PC-3 (cell line): ENCODE results near the gene CYB5D1. TPM values are rescaled to one million over a fixed set of nuclear protein-coding genes. Genes with fewer than 3 reads are reported as not detected.

ENCODE experiments used
- ATAC-seq: fragments of 200-7000 bp; cut with Tn5 transposase; 2 replicates; pipeline ENCODE4 v1.9.1; 2020; ENCODE audit warnings: mild to moderate bottlenecking, moderate library complexity
- BruUV-seq: library from RNA; stranded (reverse); fragments of 400-500 nt; replicated peaks from 2 replicates; lab custom pipeline; 2021; lab: Mats Ljungman, UMichigan
- CTCF ChIA-PET: fragments of 300-600 bp; sonication (Branson Sonifier 250); formaldehyde crosslinking; loops from one replicate; lab custom pipeline; 2022; ENCODE audit warnings: antibody characterized with exemption; lab: Charles Lee
- POLR2A ChIA-PET: fragments of 300-600 bp; sonication (Branson Sonifier 250); formaldehyde crosslinking; loops from one replicate; lab custom pipeline; 2022; ENCODE audit warnings: antibody characterized with exemption; ENCODE audit not compliant: unreplicated experiment; lab: Charles Lee
- DNase-seq: peaks from one replicate; pipeline ENCODE4 v3.0.0-alpha.2; 2015
- H2AFZ ChIP-seq: fragments of 300-600 bp; sonication (generic); 2 replicates; pipeline ENCODE4 v1.6.0; 2016; ENCODE audit warnings: antibody characterized with exemption, low read length
- H3F3A ChIP-seq: fragments of 300-600 bp; sonication (generic); one replicate; pipeline ENCODE4 v1.6.0; 2017; ENCODE audit warnings: antibody characterized with exemption, low read length, control low read depth, mild to moderate bottlenecking; ENCODE audit not compliant: unreplicated experiment
- H3K27ac ChIP-seq: fragments of 300-600 bp; sonication (generic); 2 replicates; pipeline ENCODE4 v1.5.1; 2016; ENCODE audit warnings: mild to moderate bottlenecking, low read length
- H3K27me3 ChIP-seq: fragments of 300-600 bp; sonication (generic); 2 replicates; pipeline ENCODE4 v1.6.1; 2016; ENCODE audit warnings: low read length, mixed read lengths
- H3K36me3 ChIP-seq: fragments of 300-600 bp; sonication (generic); 2 replicates; pipeline ENCODE4 v1.6.1; 2016; ENCODE audit warnings: low read depth, mixed run types, low read length, mixed read lengths
- H3K4me1 ChIP-seq: fragments of 300-600 bp; sonication (generic); 2 replicates; pipeline ENCODE4 v1.5.1; 2016; ENCODE audit warnings: low read length; ENCODE audit not compliant: insufficient read depth
- H3K4me2 ChIP-seq: fragments of 300-600 bp; sonication (generic); 2 replicates; pipeline ENCODE4 v1.6.0; 2016; ENCODE audit warnings: low read length
- H3K4me3 ChIP-seq: fragments of 300-600 bp; sonication (generic); 2 replicates; pipeline ENCODE4 v1.5.1; 2016; ENCODE audit warnings: mild to moderate bottlenecking, low read length, mixed read lengths
- H3K79me2 ChIP-seq: fragments of 300-600 bp; sonication (generic); 2 replicates; pipeline ENCODE4 v1.6.1; 2017; ENCODE audit warnings: low read length, mixed read lengths
- H3K9ac ChIP-seq: fragments of 300-600 bp; sonication (generic); 2 replicates; pipeline ENCODE4 v1.6.0; 2016; ENCODE audit warnings: mild to moderate bottlenecking, low read length
- H3K9me2 ChIP-seq: fragments of 300-600 bp; sonication (generic); replicated peaks from 2 replicates; pipeline ENCODE4 v1.6.1; 2016; ENCODE audit warnings: mixed run types, low read length, mixed read lengths
- H3K9me3 ChIP-seq: fragments of 300-600 bp; sonication (generic); 2 replicates; pipeline ENCODE4 v1.6.1; 2016; ENCODE audit warnings: low read length, mixed read lengths
- H4K20me1 ChIP-seq: fragments of 300-600 bp; sonication (generic); 2 replicates; pipeline ENCODE4 v1.6.1; 2016; ENCODE audit warnings: low read length, mixed read lengths
- CTCF ChIP-seq: fragments of 300-600 bp; sonication (generic); conservative IDR thresholded peaks from 2 replicates; pipeline ENCODE4 v1.5.1; 2017; ENCODE audit warnings: antibody characterized with exemption, low read depth, mild to moderate bottlenecking, low read length
- EZH2 ChIP-seq: fragments of 300-600 bp; sonication (generic); IDR thresholded peaks from one replicate; pipeline ENCODE4 v1.6.1; 2017; ENCODE audit warnings: antibody characterized with exemption, mild to moderate bottlenecking, low read length; ENCODE audit not compliant: unreplicated experiment
- EZH2phosphoT487 ChIP-seq: fragments of 300-600 bp; sonication (generic); IDR thresholded peaks from 2 replicates; pipeline ENCODE4 v1.6.1; 2018; ENCODE audit warnings: mild to moderate bottlenecking, antibody characterized with exemption, low read length, borderline replicate concordance
- intact Hi-C: fragments of 100-400 bp; cut with micrococcal nuclease; formaldehyde crosslinking; loops from 2 replicates; pipeline ENCODE4 v1.9.0; 2023
- total RNA-seq: library from RNA; depleted of rRNA; stranded (reverse); fragments of >200 nt; gene quantifications from 2 replicates; pipeline ENCODE4 v1.2.3, GENCODE V29; 2014

Gene CYB5D1
- total RNA-seq, 1 experiment from 2014 or later = 23.1 TPM

- no peak overlapping the region for H2AFZ ChIP-seq
- H3K9me3 ChIP-seq = no peaks in the 10 kb centered on the region
- no TSS peak for BruUV-seq
- no peaks in the 10 kb centered on the region for H3K9me2 ChIP-seq
- TF ChIP-seq EZH2 (no peak), CTCF (no peak), EZH2phosphoT487 (no peak)
- H3K9ac ChIP-seq = no peak overlapping the region
- no peaks in the 10 kb centered on the region for H3K4me1 ChIP-seq
- no peak overlapping the region for H3K4me3 ChIP-seq
- no peak overlapping the region for H3K4me2 ChIP-seq
- no peaks in the 10 kb centered on the region for H3F3A ChIP-seq
- ChIA-PET POLR2A (no interaction called here), CTCF (no interaction called here)
- no peaks in the 10 kb centered on the region for H3K27me3 ChIP-seq
- DNase-seq (no peak), ATAC-seq (no peak)
- H3K27ac ChIP-seq = no peak overlapping the region
- intact Hi-C loops = no loop called here
- no peaks in the 10 kb centered on the region for H3K79me2 ChIP-seq
- H4K20me1 ChIP-seq = no peaks in the 10 kb centered on the region
- no peaks in the 10 kb centered on the region for H3K36me3 ChIP-seq
Observed at GRCh38 chr17:7875804-7876370, 18.1 kb downstream of the CYB5D1 start.

DNA sequence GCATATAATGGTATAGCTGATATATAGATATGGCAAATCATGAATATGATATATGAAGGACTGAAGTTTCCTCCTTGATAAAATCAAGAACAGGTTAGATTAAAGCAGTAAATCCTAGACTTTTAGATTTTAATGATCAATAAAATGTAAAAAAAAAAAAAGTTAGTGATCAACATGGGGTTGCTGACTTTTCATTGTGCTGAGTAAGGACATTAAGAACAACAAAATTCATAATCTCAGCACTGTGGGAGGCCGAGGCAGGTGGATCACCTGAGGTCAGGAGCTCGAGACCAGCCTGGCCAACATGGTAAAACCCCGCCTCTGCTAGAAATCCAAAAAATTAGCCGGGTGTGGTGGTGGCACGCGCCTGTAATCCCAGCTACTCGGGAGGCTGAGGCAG lies 20.4 kb downstream of the CYB5D1 start:
- Histone ChIP-seq H3K4me2 (no peak overlapping the region), H3K79me2 (no peaks in the 10 kb centered on the region), H4K20me1 (no peaks in the 10 kb centered on the region), H3K9me2 (no peaks in the 10 kb centered on the region), H3K4me1 (no peaks in the 10 kb centered on the region), H2AFZ (no peak overlapping the region), H3K27me3 (no peaks in the 10 kb centered on the region), H3K36me3 (no peaks in the 10 kb centered on the region), H3K9me3 (no peaks in the 10 kb centered on the region), H3K27ac (no peak overlapping the region), H3F3A (no peaks in the 10 kb centered on the region), H3K9ac (no peak overlapping the region), H3K4me3 (no peak overlapping the region)
- ATAC-seq (no peak), DNase-seq (no peak)
- intact Hi-C loops = no loop called here
- POLR2A ChIA-PET = no interaction called here
- no TSS peak for BruUV-seq
- CTCF ChIA-PET = no interaction called here
- TF ChIP-seq EZH2 = no peak
- TF ChIP-seq EZH2phosphoT487 = no peak
- TF ChIP-seq CTCF = no peak

DNA sequence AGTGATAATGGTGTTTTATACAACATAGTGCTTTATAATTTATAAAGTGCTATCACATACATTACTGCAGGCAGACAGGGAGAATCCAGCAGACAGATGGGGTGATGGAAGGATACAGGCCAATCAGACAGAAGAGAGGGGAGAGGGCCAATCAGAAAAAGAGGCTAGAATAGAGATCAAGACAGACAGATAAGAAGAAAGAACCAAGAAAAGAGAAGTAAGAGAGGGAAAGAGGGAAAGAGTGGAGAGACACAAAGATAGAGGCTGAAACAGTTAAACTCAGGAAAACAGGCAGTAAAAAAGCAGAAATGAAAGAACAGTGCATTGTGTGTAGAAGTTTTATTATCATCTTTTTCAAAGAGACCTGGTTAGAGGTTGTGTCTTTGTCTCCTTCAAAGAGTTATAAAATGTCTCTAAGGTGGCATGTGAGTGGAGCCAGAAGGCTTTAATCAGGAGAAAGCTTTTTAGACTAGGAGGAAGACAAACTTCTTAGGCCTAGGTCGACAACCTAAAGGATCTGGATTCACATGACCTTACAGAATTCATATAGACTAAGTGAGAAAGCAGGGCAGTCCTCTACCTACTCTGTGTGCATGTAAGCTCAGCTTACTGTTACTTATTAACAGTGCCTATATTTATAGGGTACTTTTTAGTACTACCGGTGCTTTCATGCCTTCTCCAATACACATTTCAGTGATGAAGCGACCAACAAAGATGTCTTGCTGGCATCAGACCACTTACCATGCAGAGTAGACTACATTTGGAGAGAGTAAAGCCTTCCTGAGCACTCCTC lies 22.5 kb downstream of the CYB5D1 start:
- Histone ChIP-seq H3K9me2 (no peaks in the 10 kb centered on the region), H3K36me3 (no peaks in the 10 kb centered on the region), H3K4me2 (no peak overlapping the region), H3K9me3 (no peaks in the 10 kb centered on the region), H3K9ac (no peak overlapping the region), H3K27ac (no peak overlapping the region), H3K4me1 (0 out of 2 replicates have a peak, but pooled peaks cover 8% of the 10 kb centered on the region), H2AFZ (no peak overlapping the region), H4K20me1 (no peaks in the 10 kb centered on the region), H3F3A (no peaks in the 10 kb centered on the region), H3K79me2 (peaks cover under 1% of the 10 kb centered on the region; the same call in 1 of the 2 replicates), H3K27me3 (no peaks in the 10 kb centered on the region), H3K4me3 (no peak overlapping the region)
- DNase-seq = no peak
- intact Hi-C loops = no loop called here
- no peak for TF ChIP-seq CTCF
- no peak for TF ChIP-seq EZH2phosphoT487
- TF ChIP-seq EZH2 = no peak
- ChIA-PET CTCF (no interaction called here), POLR2A (no interaction called here)
- no TSS peak for BruUV-seq
- ATAC-seq = no peak
